ENCODE measurements around the gene ZNF423. TPM values are rescaled to one million over a fixed set of nuclear protein-coding genes. Genes with fewer than 3 reads are reported as not detected.

The ZNF423 gene
- total RNA-seq, 1 experiment from 2014 or later = 0.20 TPM

DNA sequence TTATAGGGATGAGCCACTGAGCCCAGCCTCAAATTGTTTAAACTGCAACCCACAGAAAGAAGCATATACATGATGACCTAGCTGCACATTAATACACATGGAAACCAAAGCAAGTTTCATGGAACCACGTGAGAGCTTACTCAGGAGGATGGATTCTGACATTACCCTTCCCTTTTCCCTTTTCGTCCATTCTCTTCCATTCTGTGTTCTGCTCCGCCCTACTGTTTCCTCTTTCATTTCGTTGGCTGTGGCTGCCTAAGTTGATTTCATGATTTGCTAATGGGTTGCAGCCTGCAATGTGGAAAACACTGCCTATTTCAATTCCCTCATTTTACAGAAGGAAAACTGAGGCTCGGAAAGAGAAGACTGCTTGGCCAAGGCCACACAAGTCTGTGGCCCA lies 305.8 kb downstream of the ZNF423 start:
- ChIA-PET CTCF (interaction anchor here (0.7 kb wide), 1 partner anchor 13 kb away, joined by 3 read pairs; no protein-coding TSS in a partner anchor), POLR2A (no interaction called here)
- Histone ChIP-seq H3K27me3 (replicated peaks; ENCODE audit: control insufficient read depth, insufficient read depth, low read length) (no peaks in the 10 kb centered on the region; the same call in none of the 2 replicates), H3K9me3 (no peaks in the 10 kb centered on the region), H3K4me3 (ENCODE audit: low read depth, low read length) (no peak overlapping the region), H3K36me3 (ENCODE audit: control insufficient read depth, insufficient read depth, low read length) (no peaks in the 10 kb centered on the region), H3K4me1 (no peaks in the 10 kb centered on the region)
- no peak overlapping the region for H3K4me3 Mint-ChIP-seq (ENCODE audit: unreplicated experiment)
- DNase-seq = no peak
- no peaks in the 10 kb centered on the region for H3K36me3 Mint-ChIP-seq (ENCODE audit: insufficient read depth, unreplicated experiment)
- H3K27me3 Mint-ChIP-seq (ENCODE audit: insufficient read depth, unreplicated experiment) = peaks cover 29% of the 10 kb centered on the region
- TF ChIP-seq, protein P1, sequence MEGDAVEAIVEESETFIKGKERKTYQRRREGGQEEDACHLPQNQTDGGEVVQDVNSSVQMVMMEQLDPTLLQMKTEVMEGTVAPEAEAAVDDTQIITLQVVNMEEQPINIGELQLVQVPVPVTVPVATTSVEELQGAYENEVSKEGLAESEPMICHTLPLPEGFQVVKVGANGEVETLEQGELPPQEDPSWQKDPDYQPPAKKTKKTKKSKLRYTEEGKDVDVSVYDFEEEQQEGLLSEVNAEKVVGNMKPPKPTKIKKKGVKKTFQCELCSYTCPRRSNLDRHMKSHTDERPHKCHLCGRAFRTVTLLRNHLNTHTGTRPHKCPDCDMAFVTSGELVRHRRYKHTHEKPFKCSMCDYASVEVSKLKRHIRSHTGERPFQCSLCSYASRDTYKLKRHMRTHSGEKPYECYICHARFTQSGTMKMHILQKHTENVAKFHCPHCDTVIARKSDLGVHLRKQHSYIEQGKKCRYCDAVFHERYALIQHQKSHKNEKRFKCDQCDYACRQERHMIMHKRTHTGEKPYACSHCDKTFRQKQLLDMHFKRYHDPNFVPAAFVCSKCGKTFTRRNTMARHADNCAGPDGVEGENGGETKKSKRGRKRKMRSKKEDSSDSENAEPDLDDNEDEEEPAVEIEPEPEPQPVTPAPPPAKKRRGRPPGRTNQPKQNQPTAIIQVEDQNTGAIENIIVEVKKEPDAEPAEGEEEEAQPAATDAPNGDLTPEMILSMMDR (IDR thresholded peaks at IDR 0.05; ENCODE audit: insufficient read depth in 1 of 2, low read depth in 1 of 2, low read length in 1 of 2, severe bottlenecking in 1 of 2, unreplicated experiment in 1 of 2) = no peak
- no peak overlapping the region for H3K27ac Mint-ChIP-seq (ENCODE audit: unreplicated experiment)
- BruUV-seq (replicated peaks) = no TSS peak
- intact Hi-C loops (cut with micrococcal nuclease; ENCODE audit: unreplicated experiment) = no loop called here
- H3K9me3 Mint-ChIP-seq (ENCODE audit: unreplicated experiment) = no peaks in the 10 kb centered on the region
- H3K4me1 Mint-ChIP-seq (ENCODE audit: low read depth, unreplicated experiment) = no peaks in the 10 kb centered on the region

DNA sequence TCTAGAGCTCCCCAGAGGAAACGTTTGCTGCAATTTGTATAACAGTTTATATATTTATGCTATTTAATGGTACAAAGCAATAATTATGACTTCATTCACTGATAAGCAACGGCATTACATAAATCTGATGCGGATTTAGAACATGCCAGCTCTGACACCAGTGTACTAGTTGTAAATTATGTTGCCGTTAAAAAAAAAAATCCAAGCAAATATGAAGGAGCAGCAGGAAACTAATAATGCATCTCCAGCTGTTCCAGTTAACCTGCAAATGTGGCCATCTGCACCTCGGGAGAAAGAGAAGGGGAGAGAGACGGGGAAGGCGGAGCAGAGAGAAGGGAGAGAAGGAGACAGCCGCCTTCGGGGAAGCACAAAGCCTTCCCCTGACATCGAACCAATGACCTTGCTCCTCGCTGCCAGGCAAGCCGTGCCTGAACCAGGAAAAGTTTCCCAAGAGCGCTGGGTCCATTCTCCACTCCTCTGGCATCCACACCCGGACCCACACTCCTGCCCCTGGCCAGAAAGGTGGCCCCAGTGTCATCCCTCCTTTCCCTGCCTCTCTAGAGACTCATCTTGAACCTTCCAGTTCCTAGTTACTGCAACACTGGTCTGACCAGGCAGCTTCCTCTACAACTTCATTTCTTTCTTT lies 307.5 kb downstream of the ZNF423 start:
- ChIA-PET POLR2A (no interaction called here), CTCF (interaction anchor here (0.6 kb wide), 1 partner anchor 444 kb away, joined by 7 read pairs; no protein-coding TSS in a partner anchor)
- no TSS peak for BruUV-seq (replicated peaks)
- no peak overlapping the region for H3K4me3 Mint-ChIP-seq (ENCODE audit: unreplicated experiment)
- Histone ChIP-seq H3K4me3 (ENCODE audit: low read depth, low read length) (no peak overlapping the region), H3K36me3 (ENCODE audit: control insufficient read depth, insufficient read depth, low read length) (no peaks in the 10 kb centered on the region), H3K27me3 (replicated peaks; ENCODE audit: control insufficient read depth, insufficient read depth, low read length) (no peaks in the 10 kb centered on the region; the same call in none of the 2 replicates), H3K9me3 (no peaks in the 10 kb centered on the region), H3K4me1 (no peaks in the 10 kb centered on the region)
- TF ChIP-seq, protein P1 (IDR thresholded peaks at IDR 0.05; ENCODE audit: insufficient read depth in 1 of 2, low read depth in 1 of 2, low read length in 1 of 2, severe bottlenecking in 1 of 2, unreplicated experiment in 1 of 2) = no peak
- no peak overlapping the region for H3K27ac Mint-ChIP-seq (ENCODE audit: unreplicated experiment)
- no peak for DNase-seq
- no peaks in the 10 kb centered on the region for H3K9me3 Mint-ChIP-seq (ENCODE audit: unreplicated experiment)
- peaks cover 25% of the 10 kb centered on the region for H3K27me3 Mint-ChIP-seq (ENCODE audit: insufficient read depth, unreplicated experiment)
- no peaks in the 10 kb centered on the region for H3K36me3 Mint-ChIP-seq (ENCODE audit: insufficient read depth, unreplicated experiment)
- no peaks in the 10 kb centered on the region for H3K4me1 Mint-ChIP-seq (ENCODE audit: low read depth, unreplicated experiment)
- intact Hi-C loops (cut with micrococcal nuclease; ENCODE audit: unreplicated experiment) = no loop called here

DNA sequence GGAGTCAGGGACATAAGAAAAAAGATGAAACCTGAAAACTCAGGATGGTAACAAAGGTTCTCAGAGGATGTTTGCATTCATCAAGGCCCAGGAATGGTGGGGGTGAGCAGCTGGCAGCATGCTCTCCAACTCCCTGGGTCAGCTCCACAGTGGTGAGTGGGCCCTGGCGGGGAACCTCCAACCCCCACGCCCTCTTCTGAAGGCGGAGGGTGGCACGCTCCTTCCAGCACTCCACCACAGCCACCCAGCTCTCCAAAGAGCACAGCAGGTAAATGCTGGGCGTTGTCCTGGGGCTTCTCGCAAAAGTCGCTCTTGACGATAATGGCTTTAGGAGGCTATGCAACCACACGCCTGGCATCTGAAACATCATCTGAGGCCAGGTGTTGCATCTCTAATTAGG lies 308.5 kb downstream of the ZNF423 start:
- no peaks in the 10 kb centered on the region for H3K36me3 Mint-ChIP-seq (ENCODE audit: insufficient read depth, unreplicated experiment)
- H3K27me3 Mint-ChIP-seq (ENCODE audit: insufficient read depth, unreplicated experiment) = peaks cover 25% of the 10 kb centered on the region
- ChIA-PET CTCF (no interaction called here), POLR2A (no interaction called here)
- Histone ChIP-seq H3K9me3 (no peaks in the 10 kb centered on the region), H3K4me3 (ENCODE audit: low read depth, low read length) (no peak overlapping the region), H3K36me3 (ENCODE audit: control insufficient read depth, insufficient read depth, low read length) (no peaks in the 10 kb centered on the region), H3K27me3 (replicated peaks; ENCODE audit: control insufficient read depth, insufficient read depth, low read length) (no peaks in the 10 kb centered on the region; the same call in none of the 2 replicates), H3K4me1 (no peaks in the 10 kb centered on the region)
- TF ChIP-seq, protein P1 (IDR thresholded peaks at IDR 0.05; ENCODE audit: insufficient read depth in 1 of 2, low read depth in 1 of 2, low read length in 1 of 2, severe bottlenecking in 1 of 2, unreplicated experiment in 1 of 2) = no peak
- no peak overlapping the region for H3K4me3 Mint-ChIP-seq (ENCODE audit: unreplicated experiment)
- BruUV-seq (replicated peaks) = no TSS peak
- no peaks in the 10 kb centered on the region for H3K4me1 Mint-ChIP-seq (ENCODE audit: low read depth, unreplicated experiment)
- no peaks in the 10 kb centered on the region for H3K9me3 Mint-ChIP-seq (ENCODE audit: unreplicated experiment)
- intact Hi-C loops (cut with micrococcal nuclease; ENCODE audit: unreplicated experiment) = no loop called here
- H3K27ac Mint-ChIP-seq (ENCODE audit: unreplicated experiment) = no peak overlapping the region
- no peak for DNase-seq
